Fibroblast of villous mesenchyme (primary cell): ENCODE results near the gene RIPOR3. TPM values are rescaled to one million over a fixed set of nuclear protein-coding genes. Genes with fewer than 3 reads are reported as not detected.

Experiments used
- DNase-seq: peaks from one replicate; pipeline ENCODE4 v3.0.0-alpha.2; 2010; ENCODE audit warnings: low read depth
- H3K4me3 ChIP-seq: 2 replicates; pipeline ENCODE4 v1.5.1; 2011; ENCODE audit warnings: low read depth, mild to moderate bottlenecking, low read length
- total RNA-seq: library from RNA; depleted of rRNA; stranded (reverse); fragments of >200 nt; gene quantifications from 2 replicates; pipeline ENCODE4 v1.2.3, GENCODE V29; 2012
- TF ChIP-seq, protein P1 (sequence below): IDR thresholded peaks from 2 replicates; pipeline ENCODE4 v1.5.1; 2012; ENCODE audit warnings: low read depth, mild to moderate bottlenecking, low read length; ENCODE audit not compliant: insufficient read depth

RIPOR3 gene
- total RNA-seq, 1 donor, result 28.1 TPM

DNA sequence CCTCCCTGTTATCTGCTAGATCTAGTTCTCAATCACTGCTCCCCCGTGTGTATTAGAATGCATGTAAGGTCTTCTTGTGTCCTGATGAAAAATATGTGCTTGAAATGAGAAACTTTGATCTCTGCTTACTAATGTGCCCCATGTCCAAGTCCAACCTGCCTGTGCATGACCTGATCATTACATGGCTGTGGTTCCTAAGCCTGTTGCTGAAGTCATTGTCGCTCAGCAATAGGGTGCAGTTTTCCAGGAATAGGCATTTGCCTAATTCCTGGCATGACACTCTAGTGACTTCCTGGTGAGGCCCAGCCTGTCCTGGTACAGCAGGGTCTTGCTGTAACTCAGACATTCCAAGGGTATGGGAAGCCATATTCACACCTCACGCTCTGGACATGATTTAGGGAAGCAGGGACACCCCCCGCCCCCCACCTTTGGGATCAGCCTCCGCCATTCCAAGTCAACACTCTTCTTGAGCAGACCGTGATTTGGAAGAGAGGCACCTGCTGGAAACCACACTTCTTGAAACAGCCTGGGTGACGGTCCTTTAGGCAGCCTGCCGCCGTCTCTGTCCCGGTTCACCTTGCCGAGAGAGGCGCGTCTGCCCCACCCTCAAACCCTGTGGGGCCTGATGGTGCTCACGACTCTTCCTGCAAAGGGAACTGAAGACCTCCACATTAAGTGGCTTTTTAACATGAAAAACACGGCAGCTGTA lies 107.7 kb downstream of the RIPOR3 start:
- DNase-seq, result no peak
- no peak overlapping the region for H3K4me3 ChIP-seq
- TF ChIP-seq, protein P1, sequence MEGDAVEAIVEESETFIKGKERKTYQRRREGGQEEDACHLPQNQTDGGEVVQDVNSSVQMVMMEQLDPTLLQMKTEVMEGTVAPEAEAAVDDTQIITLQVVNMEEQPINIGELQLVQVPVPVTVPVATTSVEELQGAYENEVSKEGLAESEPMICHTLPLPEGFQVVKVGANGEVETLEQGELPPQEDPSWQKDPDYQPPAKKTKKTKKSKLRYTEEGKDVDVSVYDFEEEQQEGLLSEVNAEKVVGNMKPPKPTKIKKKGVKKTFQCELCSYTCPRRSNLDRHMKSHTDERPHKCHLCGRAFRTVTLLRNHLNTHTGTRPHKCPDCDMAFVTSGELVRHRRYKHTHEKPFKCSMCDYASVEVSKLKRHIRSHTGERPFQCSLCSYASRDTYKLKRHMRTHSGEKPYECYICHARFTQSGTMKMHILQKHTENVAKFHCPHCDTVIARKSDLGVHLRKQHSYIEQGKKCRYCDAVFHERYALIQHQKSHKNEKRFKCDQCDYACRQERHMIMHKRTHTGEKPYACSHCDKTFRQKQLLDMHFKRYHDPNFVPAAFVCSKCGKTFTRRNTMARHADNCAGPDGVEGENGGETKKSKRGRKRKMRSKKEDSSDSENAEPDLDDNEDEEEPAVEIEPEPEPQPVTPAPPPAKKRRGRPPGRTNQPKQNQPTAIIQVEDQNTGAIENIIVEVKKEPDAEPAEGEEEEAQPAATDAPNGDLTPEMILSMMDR, result no peak

DNA sequence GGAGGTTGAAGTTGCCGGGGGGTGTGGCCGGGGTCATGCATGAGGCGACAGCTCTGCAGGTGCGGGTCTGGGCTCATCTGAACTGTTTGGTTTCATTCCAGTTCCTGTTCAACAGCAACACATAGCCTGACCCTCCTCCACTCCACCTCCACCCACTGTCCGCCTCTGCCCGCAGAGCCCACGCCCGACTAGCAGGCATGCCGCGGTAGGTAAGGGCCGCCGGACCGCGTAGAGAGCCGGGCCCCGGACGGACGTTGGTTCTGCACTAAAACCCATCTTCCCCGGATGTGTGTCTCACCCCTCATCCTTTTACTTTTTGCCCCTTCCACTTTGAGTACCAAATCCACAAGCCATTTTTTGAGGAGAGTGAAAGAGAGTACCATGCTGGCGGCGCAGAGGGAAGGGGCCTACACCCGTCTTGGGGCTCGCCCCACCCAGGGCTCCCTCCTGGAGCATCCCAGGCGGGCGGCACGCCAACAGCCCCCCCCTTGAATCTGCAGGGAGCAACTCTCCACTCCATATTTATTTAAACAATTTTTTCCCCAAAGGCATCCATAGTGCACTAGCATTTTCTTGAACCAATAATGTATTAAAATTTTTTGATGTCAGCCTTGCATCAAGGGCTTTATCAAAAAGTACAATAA lies 108.6 kb downstream of the RIPOR3 start:
- TF ChIP-seq, protein P1, result no peak
- H3K4me3 ChIP-seq, result no peak overlapping the region
- DNase-seq, result no peak

DNA sequence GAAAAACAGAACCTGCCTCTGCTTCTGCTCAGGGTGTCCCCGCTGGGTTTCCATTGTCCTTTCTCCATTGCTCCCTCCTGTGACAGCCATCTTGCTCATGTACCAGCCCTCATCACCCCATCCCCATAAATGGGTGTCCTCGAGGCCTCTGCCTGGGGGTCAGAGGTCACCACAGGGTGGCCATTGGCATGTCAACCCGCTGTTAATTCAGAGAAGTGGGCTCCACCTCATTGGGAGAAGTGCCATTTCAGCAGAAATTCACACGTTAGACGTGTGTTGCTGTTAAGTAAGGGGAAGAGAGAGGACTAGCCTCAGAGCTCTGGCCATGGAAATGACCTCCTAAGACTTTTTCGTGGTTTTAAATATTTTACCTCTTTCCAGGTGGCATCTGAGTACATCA lies 109.2 kb downstream of the RIPOR3 start:
- TF ChIP-seq, protein P1, result no peak
- no peak overlapping the region for H3K4me3 ChIP-seq
- DNase-seq, result no peak

DNA sequence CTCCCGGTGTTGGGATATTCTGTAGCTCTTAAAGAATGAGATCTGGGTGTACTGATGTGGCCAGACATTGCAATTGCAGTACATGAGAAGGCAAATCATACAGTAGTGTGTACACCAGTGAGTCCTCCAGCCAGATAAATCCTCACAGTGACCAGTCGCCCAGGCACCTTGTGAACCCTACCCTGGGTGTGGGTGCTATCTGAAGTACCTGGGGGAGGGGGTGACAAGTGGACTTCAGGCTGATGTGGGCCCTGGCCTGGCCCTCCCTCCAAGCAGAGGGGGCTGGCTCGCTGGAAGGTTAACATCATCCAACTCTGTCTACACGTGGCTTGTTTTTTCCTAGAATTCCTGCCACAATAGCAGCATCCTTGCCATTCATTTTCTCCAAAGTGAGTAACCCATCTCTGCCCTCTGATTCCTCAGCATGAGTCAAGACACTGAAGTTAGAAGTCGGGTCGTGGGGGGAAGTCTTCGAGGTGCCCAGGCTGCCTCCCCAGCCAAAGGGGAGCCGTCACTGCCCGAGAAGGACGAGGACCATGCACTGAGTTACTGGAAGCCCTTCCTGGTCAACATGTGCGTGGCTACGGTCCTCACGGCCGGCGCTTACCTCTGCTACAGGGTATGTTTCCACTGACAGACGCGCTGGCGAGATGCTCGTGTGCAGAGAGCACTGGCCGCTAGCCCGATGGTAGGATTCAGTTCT lies 110.3 kb downstream of the RIPOR3 start:
- H3K4me3 ChIP-seq, result no peak overlapping the region
- TF ChIP-seq, protein P1, result no peak
- no peak for DNase-seq

DNA sequence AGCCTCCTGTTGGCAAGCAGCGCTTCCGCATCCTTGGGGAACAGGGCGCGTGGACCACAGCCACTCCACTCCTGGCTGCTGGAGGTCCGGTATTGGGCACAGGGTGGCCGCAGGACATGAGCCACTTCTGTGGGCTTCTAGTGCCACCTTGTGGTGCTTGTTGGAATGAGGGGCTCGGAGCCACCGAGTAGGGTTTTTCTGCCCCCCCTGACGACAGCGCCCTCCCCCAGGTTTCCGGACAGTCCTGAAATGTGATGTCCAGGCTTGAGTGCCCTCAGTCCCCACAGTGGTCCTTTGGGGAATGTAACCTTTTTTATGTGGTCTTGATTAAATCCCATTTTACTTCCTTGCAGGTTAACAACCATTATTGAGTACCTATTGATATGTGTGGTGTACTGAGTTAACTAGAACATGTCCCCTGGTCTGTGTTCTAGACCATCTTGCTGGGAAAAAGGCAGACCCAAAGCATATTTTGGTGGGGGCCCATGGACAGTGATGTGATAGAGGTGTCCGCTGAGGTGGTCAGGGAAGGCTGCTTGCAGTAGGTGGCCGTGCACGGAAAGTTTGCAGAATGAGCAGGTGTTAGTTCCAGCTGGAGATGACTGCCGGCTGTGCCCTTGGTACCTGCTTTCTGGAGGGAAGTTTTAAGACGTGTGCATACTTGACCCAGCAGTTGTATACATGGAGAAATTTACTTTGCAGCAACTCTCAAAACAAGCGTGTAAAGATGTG lies 111.2 kb downstream of the RIPOR3 start:
- peak; percentile 54 for DNase-seq
- no peak overlapping the region for H3K4me3 ChIP-seq
- TF ChIP-seq, protein P1, result peak; percentile 68

DNA sequence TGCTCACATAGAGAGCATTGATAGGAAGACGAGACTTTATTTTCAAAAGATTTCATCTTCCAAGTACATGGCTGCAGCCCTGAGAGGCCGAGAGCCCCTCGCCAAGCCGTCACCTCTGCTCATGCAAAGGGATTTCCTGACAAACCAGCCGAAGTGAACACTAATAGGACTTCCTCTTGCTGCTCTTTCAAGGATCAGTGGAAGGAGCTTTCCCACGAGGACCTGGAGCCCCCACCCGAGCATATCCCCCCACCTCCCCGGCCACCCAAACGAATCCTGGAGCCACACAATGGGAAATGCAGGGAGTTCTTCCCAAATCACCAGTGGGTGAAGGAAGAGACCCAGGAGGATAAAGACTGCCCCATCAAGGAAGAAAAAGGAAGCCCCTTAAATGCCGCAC lies 111.8 kb downstream of the RIPOR3 start:
- TF ChIP-seq, protein P1, result no peak
- no peak overlapping the region for H3K4me3 ChIP-seq
- DNase-seq, result no peak
